ENCODE results near the gene METTL8.

- TF ChIP-seq POLR2AphosphoS5 (IDR thresholded peaks at IDR 0.05; ENCODE audit: low read depth, low read length) (no peak), EZH2 (IDR thresholded peaks at IDR 0.05) (no peak), POLR2A (IDR thresholded peaks at IDR 0.05; ENCODE audit: borderline replicate concordance, extremely low read depth, insufficient read depth, insufficient read length) (no peak), CTCF (IDR thresholded peaks at IDR 0.05 in 2 of 3, conservative IDR thresholded peaks at IDR 0.05 in 1 of 3; ENCODE audit: borderline replicate concordance in 1 of 3, insufficient read depth in 1 of 3, low read depth in 2 of 3, low read length in 2 of 3) (no peak), REST (IDR thresholded peaks at IDR 0.05; ENCODE audit: low read depth) (no peak), ATF3 (IDR thresholded peaks at IDR 0.05) (no peak), SP1 (IDR thresholded peaks at IDR 0.05; ENCODE audit: low read depth) (no peak), CBX3 (IDR thresholded peaks at IDR 0.05; ENCODE audit: low read depth) (no peak), CEBPB (IDR thresholded peaks at IDR 0.05; ENCODE audit: low read depth) (no peak)
These were observed 125.3 kb downstream of the METTL8 start for GRCh38 chr2:171308280-171309054.

Data from HCT116 (cell line).